Measurements from ENCODE around the gene PPP1R1A.

GRCh38 chr12:54589964-54590363 lies 1.5 kb upstream of the PPP1R1A start:
- TF ChIP-seq CTCF (IDR thresholded peaks at IDR 0.05) (no peak), EP300 (IDR thresholded peaks at IDR 0.05) (no peak)
